ENCODE measurements around the gene AGBL4.

AGBL4 gene

GRCh38 chr1:48728584-48728983, 1295.2 kb downstream of the AGBL4 start:
- DNase-seq (ENCODE audit: low read depth): no peak

DNA sequence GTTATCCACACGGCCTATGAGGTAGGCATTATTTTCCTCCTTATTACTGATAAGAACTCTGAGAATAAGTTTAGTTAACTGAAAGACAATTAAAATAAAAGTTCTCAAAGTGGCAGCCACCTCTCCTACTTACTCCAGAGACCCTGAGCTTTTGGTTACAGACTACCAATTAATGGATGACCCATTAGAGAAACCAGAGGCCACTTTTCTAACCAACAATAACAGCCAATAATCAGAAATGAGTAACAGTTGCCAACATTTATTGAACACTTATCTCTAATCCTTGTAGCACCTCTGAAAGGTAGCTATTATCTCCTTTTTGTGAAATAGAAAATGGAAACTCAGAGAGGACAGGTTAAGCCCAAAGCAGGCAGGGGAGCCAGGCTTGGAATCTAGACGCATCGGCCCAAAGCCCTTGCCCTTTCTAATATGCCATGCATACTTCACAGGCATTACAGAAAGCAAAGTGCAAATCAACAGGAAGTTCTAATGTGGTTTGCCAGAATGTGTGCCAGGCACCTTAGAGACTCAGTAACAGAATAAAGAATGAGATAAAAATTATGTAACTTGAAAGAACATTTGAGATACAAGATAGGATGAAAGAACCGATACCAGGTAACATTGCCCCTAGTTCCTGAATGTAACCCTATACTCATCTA, 1297.1 kb downstream of the AGBL4 start:
- H3K4me3 ChIP-seq (ENCODE audit: low read depth, low read length): no peak overlapping the region
- DNase-seq (ENCODE audit: low read depth): no peak
- TF ChIP-seq, protein P1, sequence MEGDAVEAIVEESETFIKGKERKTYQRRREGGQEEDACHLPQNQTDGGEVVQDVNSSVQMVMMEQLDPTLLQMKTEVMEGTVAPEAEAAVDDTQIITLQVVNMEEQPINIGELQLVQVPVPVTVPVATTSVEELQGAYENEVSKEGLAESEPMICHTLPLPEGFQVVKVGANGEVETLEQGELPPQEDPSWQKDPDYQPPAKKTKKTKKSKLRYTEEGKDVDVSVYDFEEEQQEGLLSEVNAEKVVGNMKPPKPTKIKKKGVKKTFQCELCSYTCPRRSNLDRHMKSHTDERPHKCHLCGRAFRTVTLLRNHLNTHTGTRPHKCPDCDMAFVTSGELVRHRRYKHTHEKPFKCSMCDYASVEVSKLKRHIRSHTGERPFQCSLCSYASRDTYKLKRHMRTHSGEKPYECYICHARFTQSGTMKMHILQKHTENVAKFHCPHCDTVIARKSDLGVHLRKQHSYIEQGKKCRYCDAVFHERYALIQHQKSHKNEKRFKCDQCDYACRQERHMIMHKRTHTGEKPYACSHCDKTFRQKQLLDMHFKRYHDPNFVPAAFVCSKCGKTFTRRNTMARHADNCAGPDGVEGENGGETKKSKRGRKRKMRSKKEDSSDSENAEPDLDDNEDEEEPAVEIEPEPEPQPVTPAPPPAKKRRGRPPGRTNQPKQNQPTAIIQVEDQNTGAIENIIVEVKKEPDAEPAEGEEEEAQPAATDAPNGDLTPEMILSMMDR (conservative IDR thresholded peaks at IDR 0.05; ENCODE audit: low read depth, low read length): no peak

More at GRCh38 chr1:48728584-48728983, 1295.2 kb downstream of the AGBL4 start:
- no peak overlapping the region for H3K4me3 ChIP-seq (ENCODE audit: low read depth, low read length)
- TF ChIP-seq, protein P1 (conservative IDR thresholded peaks at IDR 0.05; ENCODE audit: low read depth, low read length): no peak

DNA sequence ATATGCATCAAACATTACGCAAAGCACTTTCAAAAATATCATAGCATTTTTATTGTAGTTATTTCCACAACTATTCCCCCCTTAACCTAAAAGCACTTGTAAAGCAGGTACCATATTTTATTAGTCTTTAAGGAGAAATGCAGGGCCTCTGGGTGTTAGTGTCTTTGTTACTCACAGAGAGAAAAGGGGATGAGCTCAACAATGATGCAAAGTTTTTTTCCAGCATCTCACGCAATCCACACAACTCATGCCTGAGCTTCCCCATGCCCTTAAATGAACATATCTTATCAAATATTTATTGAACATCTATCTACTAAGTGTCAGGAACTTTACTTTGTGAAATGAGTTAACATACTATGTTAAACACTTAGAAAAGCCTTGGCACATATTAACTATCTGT, 1297.6 kb downstream of the AGBL4 start:
- TF ChIP-seq, protein P1 (conservative IDR thresholded peaks at IDR 0.05; ENCODE audit: low read depth, low read length): no peak
- DNase-seq (ENCODE audit: low read depth): no peak
- no peak overlapping the region for H3K4me3 ChIP-seq (ENCODE audit: low read depth, low read length)

DNA sequence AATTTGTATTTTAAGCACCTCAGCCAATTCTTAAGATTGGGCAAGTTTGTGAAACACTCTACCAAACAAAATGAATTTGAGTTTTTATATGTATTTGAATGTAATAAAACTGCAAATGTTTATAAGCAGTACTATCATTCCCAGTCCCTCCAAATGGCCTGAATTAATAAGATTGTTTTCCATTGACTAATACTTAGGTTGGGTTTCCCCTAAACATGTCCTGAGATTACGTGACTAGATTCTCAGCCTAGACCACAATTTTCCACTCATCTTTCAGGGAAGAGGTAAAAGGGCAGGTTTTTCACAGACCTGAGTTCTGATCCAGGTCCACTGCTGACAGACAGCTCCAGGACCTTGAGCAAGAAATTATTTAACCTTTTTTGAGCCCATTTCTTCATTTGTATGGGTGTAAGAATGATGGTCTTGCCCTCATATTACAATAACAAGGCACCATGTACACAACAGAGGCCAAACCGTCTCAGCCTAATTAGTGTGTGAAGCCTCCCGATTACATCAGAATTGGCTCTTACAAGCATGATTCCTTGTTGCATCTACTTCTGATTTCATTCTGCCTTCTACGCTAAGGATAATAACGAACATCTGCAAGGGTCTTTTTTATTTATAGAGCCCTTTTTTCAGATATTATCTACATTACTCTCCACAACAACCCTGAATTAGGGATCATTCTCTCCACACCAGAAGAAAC, 1298.3 kb downstream of the AGBL4 start:
- no peak overlapping the region for H3K4me3 ChIP-seq (ENCODE audit: low read depth, low read length)
- TF ChIP-seq, protein P1 (conservative IDR thresholded peaks at IDR 0.05; ENCODE audit: low read depth, low read length): no peak
- no peak for DNase-seq (ENCODE audit: low read depth)

DNA sequence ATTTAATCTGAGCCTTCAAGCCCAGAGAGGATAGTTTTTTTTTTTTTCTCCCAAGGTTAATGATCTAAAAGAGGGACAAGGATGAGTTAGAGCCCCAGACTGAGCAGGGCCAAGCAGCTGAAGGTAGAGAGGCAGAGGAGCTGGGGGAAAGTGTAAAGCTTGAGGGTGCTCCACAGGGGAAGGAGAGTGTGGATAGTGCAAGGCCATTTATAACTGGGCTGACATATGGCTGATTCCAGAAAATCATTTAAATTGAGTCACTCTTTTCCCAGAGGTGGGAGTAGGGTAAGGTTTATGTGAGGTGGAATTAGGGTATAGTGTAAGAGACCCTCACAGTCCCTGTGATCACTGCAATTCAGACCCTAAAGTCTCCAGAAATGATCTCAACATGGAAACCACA, 1302.8 kb downstream of the AGBL4 start:
- no peak for DNase-seq (ENCODE audit: low read depth)
- TF ChIP-seq, protein P1 (conservative IDR thresholded peaks at IDR 0.05; ENCODE audit: low read depth, low read length): no peak
- no peak overlapping the region for H3K4me3 ChIP-seq (ENCODE audit: low read depth, low read length)

- DNase-seq (ENCODE audit: low read depth): no peak
- TF ChIP-seq, protein P1 (conservative IDR thresholded peaks at IDR 0.05; ENCODE audit: low read depth, low read length): no peak
- no peak overlapping the region for H3K4me3 ChIP-seq (ENCODE audit: low read depth, low read length)
Observed at GRCh38 chr1:48718705-48719104, 1305.0 kb downstream of the AGBL4 start.

Measured in choroid plexus epithelial cell (primary cell).